SK-N-MC (cell line): Measurements from ENCODE around the gene TUBA1A.

Experiments
- EZH2 ChIP-seq: fragments of 200-600 bp; sonication (generic); IDR thresholded peaks from one replicate; pipeline ENCODE4 v1.6.1; 2017; ENCODE audit warnings: antibody characterized with exemption
- POLR2AphosphoS5 ChIP-seq: IDR thresholded peaks from 2 replicates; pipeline ENCODE4 v1.6.1; 2012; ENCODE audit warnings: mild to moderate bottlenecking, low read depth, low read length, borderline replicate concordance

- TF ChIP-seq EZH2 (no peak), POLR2AphosphoS5 (no peak)
Measured at GRCh38 chr12:49137476-49137875, 51.4 kb downstream of the TUBA1A start.
